ENCODE measurements around the gene SPATA6L.

SPATA6L gene

DNA sequence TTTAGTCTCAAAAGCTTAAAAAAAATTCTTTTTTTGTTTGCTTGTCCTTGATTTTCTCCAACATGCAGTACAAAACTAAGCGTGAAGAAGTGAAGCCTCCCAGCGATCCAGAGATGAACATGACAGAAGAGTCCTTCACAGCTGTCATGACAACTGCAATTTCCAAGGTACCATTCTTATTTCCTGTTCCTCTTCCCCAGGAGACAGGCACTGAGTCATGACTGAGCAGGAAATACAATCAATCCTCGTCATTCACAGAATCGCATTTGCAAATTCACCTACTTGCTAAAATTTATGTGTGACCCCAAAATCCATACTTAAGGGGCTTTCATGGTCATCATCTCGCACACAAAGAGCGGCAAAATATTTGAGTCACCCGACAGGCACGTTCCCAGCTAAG is 98.7 kb downstream of the SPATA6L start:
- Histone ChIP-seq H3K27ac (no peak overlapping the region), H3K4me3 (ENCODE audit: low read depth, low read length) (no peak overlapping the region), H3K27me3 (replicated peaks) (no peaks in the 10 kb centered on the region), H3K36me3 (replicated peaks) (no peaks in the 10 kb centered on the region)
- in situ Hi-C loops (cut with HindIII; ENCODE audit: low pct_ligation_motif_present, low sequenced_read_pairs): no loop called here
- TF ChIP-seq, protein P1, sequence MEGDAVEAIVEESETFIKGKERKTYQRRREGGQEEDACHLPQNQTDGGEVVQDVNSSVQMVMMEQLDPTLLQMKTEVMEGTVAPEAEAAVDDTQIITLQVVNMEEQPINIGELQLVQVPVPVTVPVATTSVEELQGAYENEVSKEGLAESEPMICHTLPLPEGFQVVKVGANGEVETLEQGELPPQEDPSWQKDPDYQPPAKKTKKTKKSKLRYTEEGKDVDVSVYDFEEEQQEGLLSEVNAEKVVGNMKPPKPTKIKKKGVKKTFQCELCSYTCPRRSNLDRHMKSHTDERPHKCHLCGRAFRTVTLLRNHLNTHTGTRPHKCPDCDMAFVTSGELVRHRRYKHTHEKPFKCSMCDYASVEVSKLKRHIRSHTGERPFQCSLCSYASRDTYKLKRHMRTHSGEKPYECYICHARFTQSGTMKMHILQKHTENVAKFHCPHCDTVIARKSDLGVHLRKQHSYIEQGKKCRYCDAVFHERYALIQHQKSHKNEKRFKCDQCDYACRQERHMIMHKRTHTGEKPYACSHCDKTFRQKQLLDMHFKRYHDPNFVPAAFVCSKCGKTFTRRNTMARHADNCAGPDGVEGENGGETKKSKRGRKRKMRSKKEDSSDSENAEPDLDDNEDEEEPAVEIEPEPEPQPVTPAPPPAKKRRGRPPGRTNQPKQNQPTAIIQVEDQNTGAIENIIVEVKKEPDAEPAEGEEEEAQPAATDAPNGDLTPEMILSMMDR (IDR thresholded peaks at IDR 0.05; ENCODE audit: low read depth, low read length, missing control alignments): no peak
- no peak for DNase-seq

GRCh38 chr9:4566806-4567205 is 99.5 kb downstream of the SPATA6L start:
- H3K36me3 ChIP-seq (replicated peaks): no peaks in the 10 kb centered on the region
- no peak overlapping the region for H3K27ac ChIP-seq
- DNase-seq: no peak
- TF ChIP-seq, protein P1 (IDR thresholded peaks at IDR 0.05; ENCODE audit: low read depth, low read length, missing control alignments): no peak
- no peak overlapping the region for H3K4me3 ChIP-seq (ENCODE audit: low read depth, low read length)
- H3K27me3 ChIP-seq (replicated peaks): no peaks in the 10 kb centered on the region
- in situ Hi-C loops (cut with HindIII; ENCODE audit: low pct_ligation_motif_present, low sequenced_read_pairs): no loop called here

- TF ChIP-seq, protein P1 (IDR thresholded peaks at IDR 0.05; ENCODE audit: low read depth, low read length, missing control alignments): no peak
- Histone ChIP-seq H3K36me3 (replicated peaks) (no peaks in the 10 kb centered on the region), H3K4me3 (ENCODE audit: low read depth, low read length) (no peak overlapping the region), H3K27me3 (replicated peaks) (no peaks in the 10 kb centered on the region), H3K27ac (no peak overlapping the region)
- in situ Hi-C loops (cut with HindIII; ENCODE audit: low pct_ligation_motif_present, low sequenced_read_pairs): no loop called here
- no peak for DNase-seq
Measured at GRCh38 chr9:4563105-4563504, 103.2 kb downstream of the SPATA6L start.

GRCh38 chr9:4559261-4560182 is 106.8 kb downstream of the SPATA6L start:
- Histone ChIP-seq H3K4me3 (ENCODE audit: low read depth, low read length) (no peak overlapping the region), H3K27ac (no peak overlapping the region), H3K27me3 (replicated peaks) (no peaks in the 10 kb centered on the region), H3K36me3 (replicated peaks) (no peaks in the 10 kb centered on the region)
- TF ChIP-seq, protein P1 (IDR thresholded peaks at IDR 0.05; ENCODE audit: low read depth, low read length, missing control alignments): no peak
- in situ Hi-C loops (cut with HindIII; ENCODE audit: low pct_ligation_motif_present, low sequenced_read_pairs): no loop called here
- DNase-seq: no peak

DNA sequence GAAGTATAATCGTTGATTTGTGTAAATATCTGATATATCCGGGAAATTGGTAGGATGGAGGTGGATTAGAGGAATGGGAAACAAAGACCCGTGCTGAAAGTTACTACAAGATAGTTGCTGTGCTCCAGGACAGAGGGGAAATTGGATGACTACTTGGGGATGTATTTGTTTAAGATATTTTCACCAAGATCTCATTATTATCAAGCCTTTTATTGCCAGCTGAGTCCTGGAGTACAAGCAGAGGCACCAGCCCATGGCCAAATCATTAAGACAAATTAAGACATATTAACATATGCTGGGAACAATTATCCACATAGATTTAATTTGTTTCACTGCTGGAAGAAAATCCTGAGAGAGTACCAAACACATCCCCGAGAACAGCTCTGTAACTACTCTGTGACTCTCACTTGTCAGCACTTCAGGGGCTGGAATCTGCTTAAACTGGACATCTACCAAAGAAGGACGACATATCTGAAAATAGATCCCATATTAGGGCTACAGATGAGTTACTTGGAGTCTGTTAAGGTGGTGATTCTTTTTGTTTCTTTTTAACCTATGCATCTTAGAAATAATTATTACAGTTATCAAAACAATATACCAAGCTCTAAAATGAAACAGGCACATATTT is 107.8 kb downstream of the SPATA6L start:
- TF ChIP-seq, protein P1 (IDR thresholded peaks at IDR 0.05; ENCODE audit: low read depth, low read length, missing control alignments): no peak
- no peak for DNase-seq
- in situ Hi-C loops (cut with HindIII; ENCODE audit: low pct_ligation_motif_present, low sequenced_read_pairs): no loop called here

More for the DNA sequence above, 107.8 kb downstream of the SPATA6L start:
- Histone ChIP-seq H3K27ac (no peak overlapping the region), H3K36me3 (replicated peaks) (no peaks in the 10 kb centered on the region), H3K27me3 (replicated peaks) (no peaks in the 10 kb centered on the region), H3K4me3 (ENCODE audit: low read depth, low read length) (no peak overlapping the region)

All from brain microvascular endothelial cell (primary cell).